HepG2 (cell line): ENCODE results near the gene CCDC106. TPM values are rescaled to one million over a fixed set of nuclear protein-coding genes. Genes with fewer than 3 reads are reported as not detected.

Experiments
- ATAC-seq: fragments of 200-7000 bp; cut with Tn5 transposase; 3 replicates; pipeline ENCODE4 v1.9.1; 2020; ENCODE audit warnings: mild to moderate bottlenecking, moderate library complexity
- BruUV-seq: library from RNA; stranded (reverse); fragments of 400-500 nt; replicated peaks from 2 replicates; lab custom pipeline; 2021; lab: Mats Ljungman, UMichigan
- CTCF ChIA-PET: fragments of 300-600 bp; formaldehyde crosslinking; extraction: SDS; loops from one replicate; lab custom pipeline; 2021; ENCODE audit warnings: low total read pairs, inconsistent platforms, low intra/inter-chr PET ratio; lab: Yijun Ruan, JAX
- POLR2A ChIA-PET: fragments of 350-600 bp; sonication (Branson Sonifier 250); formaldehyde crosslinking; loops from one replicate; lab custom pipeline; 2020; ENCODE audit warnings: antibody characterized with exemption, inconsistent platforms; lab: Yijun Ruan, JAX
- DNase-seq: peaks from one replicate; pipeline ENCODE4 v3.0.0-alpha.2; 2015; ENCODE audit warnings: low spot score
- FAIRE-seq: peaks from 3 replicates; lab custom pipeline; 2011; peaks lifted over from hg19 to GRCh38; lab: Jason Lieb, UNC
- H2AFZ ChIP-seq: one replicate; pipeline ENCODE4 v1.6.1; 2011; ENCODE audit warnings: low read length, inconsistent platforms
- H3K27ac ChIP-seq: fragments of 300-600 bp; 3 replicates; pipeline ENCODE4 v1.8.0; 2011; ENCODE audit warnings: mixed run types, mild to moderate bottlenecking, mixed read lengths, low read length, inconsistent platforms; ENCODE audit not compliant: insufficient read depth; ENCODE audit errors: extremely low read length
- H3K27me3 ChIP-seq, 2 experiments: fragments of 200-600 bp in 1 of 2; 2 replicates in 1 of 2; 3 replicates in 1 of 2; pipeline versions ENCODE4 v1.6.0 to v1.8.0; 2011; ENCODE audit warnings: low read length in 2 of 2, mild to moderate bottlenecking in 2 of 2, moderate library complexity in 2 of 2, inconsistent platforms in 1 of 2; ENCODE audit not compliant: insufficient read depth in 2 of 2, control insufficient read depth in 1 of 2
- H3K36me3 ChIP-seq, 2 experiments: fragments of 200-600 bp in 1 of 2; replicated peaks in 1 of 2; 2 replicates in 1 of 2; 3 replicates in 1 of 2; pipeline versions ENCODE4 v1.5.1 to v1.8.0; 2011; ENCODE audit warnings: low read length in 2 of 2, inconsistent platforms in 1 of 2; ENCODE audit not compliant: insufficient read depth in 2 of 2, control insufficient read depth in 1 of 2
- H3K4me1 ChIP-seq: 2 replicates; pipeline ENCODE4 v1.5.1; 2012; ENCODE audit warnings: low read length, inconsistent platforms; ENCODE audit not compliant: insufficient read depth
- H3K4me2 ChIP-seq: 2 replicates; pipeline ENCODE4 v1.6.0; 2011; ENCODE audit warnings: low read depth, low read length, inconsistent platforms
- H3K4me3 ChIP-seq, 3 experiments: fragments of 200-600 bp in 1 of 3; sonication (generic), shearing (Covaris generic) in 1 of 3; replicated peaks in 1 of 3; 2 replicates each; pipeline ENCODE4 v1.5.1; 2011 to 2016; ENCODE audit warnings: low read length in 3 of 3, inconsistent platforms in 2 of 3, low read depth in 2 of 3, mild to moderate bottlenecking in 2 of 3, control low read depth in 1 of 3, mixed read lengths in 1 of 3; ENCODE audit not compliant: insufficient read depth in 1 of 3
- H3K79me2 ChIP-seq: one replicate; pipeline ENCODE4 v1.6.1; 2011; ENCODE audit warnings: low read length, inconsistent platforms; ENCODE audit not compliant: insufficient read depth
- H3K9ac ChIP-seq: 2 replicates; pipeline ENCODE4 v1.6.0; 2011; ENCODE audit warnings: mild to moderate bottlenecking, low read depth, low read length, inconsistent platforms; ENCODE audit not compliant: insufficient read depth
- H3K9me3 ChIP-seq: 2 replicates; pipeline ENCODE4 v1.5.1; 2012; ENCODE audit warnings: mild to moderate bottlenecking, low read length
- H4K20me1 ChIP-seq: 2 replicates; pipeline ENCODE4 v1.6.0; 2011; ENCODE audit warnings: inconsistent platforms, mild to moderate bottlenecking, low read length, moderate library complexity; ENCODE audit not compliant: insufficient read depth
- ARNT ChIP-seq: fragments of 450-650 bp; IDR thresholded peaks from 2 replicates; pipeline ENCODE4 v1.6.1; 2017
- ATF4 ChIP-seq, 2 experiments: fragments of 450-650 bp in 1 of 2; sonication (generic) in 1 of 2; formaldehyde crosslinking; IDR thresholded peaks; 2 replicates each; pipeline versions ENCODE4 v1.5.0 to v1.8.0; 2020 to 2022; ENCODE audit warnings: mild to moderate bottlenecking in 1 of 2, missing genetic modification reagents in 1 of 2
- ATRX ChIP-seq: sonication (generic); formaldehyde crosslinking; IDR thresholded peaks from 2 replicates; pipeline ENCODE4 v1.4.0; 2020; ENCODE audit warnings: missing genetic modification reagents, borderline replicate concordance
- FOSL1 ChIP-seq: sonication (generic); formaldehyde crosslinking; IDR thresholded peaks from 2 replicates; pipeline ENCODE4 v1.9.0; 2021; ENCODE audit warnings: missing genetic modification reagents, borderline replicate concordance
- SNAPC2 ChIP-seq: sonication (generic); formaldehyde crosslinking; IDR thresholded peaks from 2 replicates; pipeline ENCODE4 v1.8.1; 2022; ENCODE audit warnings: mild to moderate bottlenecking, missing genetic modification reagents
- TRIM22 ChIP-seq: fragments of 450-650 bp; IDR thresholded peaks from 2 replicates; pipeline ENCODE4 v1.6.1; 2017
- WGBS: methylation state at CpG from one replicate; pipeline ENCODE4 v1.1.6; 2017; ENCODE audit warnings: low lambda C conversion rate; 5-methylcytosine and 5-hydroxymethylcytosine counted together
- in situ Hi-C: cut with HindIII; loops from 2 replicates; pipeline ENCODE4 v1.10.0; 2017; ENCODE audit warnings: low pct_unique_long_range_greater_than_20kb; ENCODE audit not compliant: extremely low pct_ligation_motif_present
- intact Hi-C: fragments of 100-400 bp; cut with micrococcal nuclease; formaldehyde crosslinking; loops from one replicate; pipeline ENCODE4 v1.10.0; 2022; ENCODE audit not compliant: unreplicated experiment
- polyA plus RNA-seq, 8 experiments: library from polyadenylated mRNA; depleted of rRNA in 3 of 8; stranded (reverse) in 7 of 8; unstranded in 1 of 8; fragments of >200 nt; fragmentation: Illumina TruSeq in 4 of 8; extraction: Trizol in 4 of 8; gene quantifications; 2 replicates each; pipeline versions ENCODE4 v1.2.1 to v1.2.3, GENCODE V29; 2011 to 2016; ENCODE audit warnings: low read depth in 4 of 8, missing spikeins in 1 of 8, mixed read lengths in 1 of 8; ENCODE audit not compliant: insufficient read depth in 1 of 8
- total RNA-seq, 5 experiments: library from RNA; depleted of rRNA; stranded (reverse); fragments of >200 nt; fragmentation: Illumina TruSeq; extraction: Trizol; gene quantifications; 2 replicates each; pipeline ENCODE4 v1.2.3, GENCODE V29; 2016; ENCODE audit warnings: low read depth in 1 of 5

The CCDC106 gene
- total and polyA plus RNA-seq, 2 of the 13 experiments (the other 11 are each of a cell fraction or from before 2014, with no cell fraction given): 4.7 to 8.8 TPM

- intact Hi-C loops (no loop called here), in situ Hi-C loops (no loop called here)
- Histone ChIP-seq H3K27ac (peak overlapping the region; percentile 52), H2AFZ (no peak overlapping the region), H4K20me1 (peaks cover 27% of the 10 kb centered on the region), H3K27me3 (no peaks in the 10 kb centered on the region; a peak in 1 of 5 replicates), H3K79me2 (peaks cover 74% of the 10 kb centered on the region), H3K36me3 (peaks cover 26 to 48% of the 10 kb centered on the region in 2 experiments; a peak in 4 of 5 replicates), H3K9me3 (no peaks in the 10 kb centered on the region), H3K4me2 (peak overlapping the region; percentile 58), H3K4me1 (peaks cover 40% of the 10 kb centered on the region), H3K9ac (peak overlapping the region; percentile 94; the same call in 1 of the 2 replicates), H3K4me3 (peak overlapping the region; percentile 38 to 89 (median 89); a peak in 5 of 6 replicates)
- POLR2A ChIA-PET: interaction anchor here (1.3 to 1.5 kb wide), 2 partner anchors 9 to 20 kb away, joined by 4 to 7 read pairs; partner anchors contain the start of gene U2AF2
- 48% methylated on average over 17 of the region's 17 CpGs for WGBS
- no peak; the same call in 2 of the 3 replicates for ATAC-seq
- DNase-seq: no peak
- CTCF ChIA-PET: no interaction called here
- FAIRE-seq: no peak
- TF ChIP-seq ATRX (CRISPR knock-in tag) (no peak), TRIM22 (no peak), SNAPC2 (CRISPR knock-in tag) (no peak), ARNT (no peak), FOSL1 (no peak), ATF4 (CRISPR knock-in tag; IDR thresholded peaks at IDR 0.05) (0 out of 4 replicates have a peak, but pooled peaks of 1 of the 2 experiments have one; percentile 9)
- BruUV-seq: no TSS peak
Observed at GRCh38 chr19:55674459-55674840, 26.4 kb downstream of the CCDC106 start.
